ENCODE data around the gene AFF3. TPM values are rescaled to one million over a fixed set of nuclear protein-coding genes. Genes with fewer than 3 reads are reported as not detected.
"Not testable (repeated sequence)": the region's sequence is repeated elsewhere in the genome, so short reads cannot be mapped to it uniquely, and the experiment has no call there.

The AFF3 gene
- total RNA-seq, 1 donor from 2014 or later: 12.2 TPM

DNA sequence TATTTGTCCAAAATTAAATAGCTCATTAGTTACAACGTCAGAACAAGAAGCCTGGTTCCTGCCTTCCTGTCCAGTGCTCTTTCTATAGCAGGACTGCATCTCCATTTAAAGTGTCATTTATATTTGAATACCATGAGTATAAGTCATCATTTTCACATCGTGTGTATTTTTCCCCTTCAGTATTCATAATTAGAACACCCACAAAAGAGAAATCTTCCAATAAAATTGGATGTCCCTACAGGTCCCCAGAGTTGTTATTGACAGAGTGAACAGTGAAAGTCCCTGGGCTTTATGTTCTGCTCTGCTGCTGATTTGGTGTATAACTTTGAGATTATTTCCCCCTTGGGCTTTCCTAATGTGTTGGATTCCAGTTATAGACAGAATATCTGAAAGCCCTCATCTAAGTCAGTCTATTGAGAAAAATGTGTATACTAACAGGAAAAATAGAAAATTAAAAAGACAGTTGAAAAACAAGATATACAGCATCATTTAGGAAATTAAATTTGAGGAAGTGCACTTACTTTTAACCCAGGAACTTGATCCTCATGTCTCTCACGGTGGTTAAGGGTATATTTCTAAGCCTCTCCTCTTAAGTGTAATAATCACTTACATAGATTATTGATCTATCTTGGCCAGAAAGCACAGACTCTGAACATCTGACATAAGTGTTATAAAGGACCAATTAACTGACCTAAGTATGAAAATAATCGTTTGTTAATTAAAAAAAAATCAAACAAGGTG, 637.4 kb downstream of the AFF3 start:
- Mint-ChIP-seq H3K4me3 (ENCODE audit: unreplicated experiment) (no peak overlapping the region), H3K4me1 (ENCODE audit: unreplicated experiment) (peaks cover 8% of the 10 kb centered on the region)

DNA sequence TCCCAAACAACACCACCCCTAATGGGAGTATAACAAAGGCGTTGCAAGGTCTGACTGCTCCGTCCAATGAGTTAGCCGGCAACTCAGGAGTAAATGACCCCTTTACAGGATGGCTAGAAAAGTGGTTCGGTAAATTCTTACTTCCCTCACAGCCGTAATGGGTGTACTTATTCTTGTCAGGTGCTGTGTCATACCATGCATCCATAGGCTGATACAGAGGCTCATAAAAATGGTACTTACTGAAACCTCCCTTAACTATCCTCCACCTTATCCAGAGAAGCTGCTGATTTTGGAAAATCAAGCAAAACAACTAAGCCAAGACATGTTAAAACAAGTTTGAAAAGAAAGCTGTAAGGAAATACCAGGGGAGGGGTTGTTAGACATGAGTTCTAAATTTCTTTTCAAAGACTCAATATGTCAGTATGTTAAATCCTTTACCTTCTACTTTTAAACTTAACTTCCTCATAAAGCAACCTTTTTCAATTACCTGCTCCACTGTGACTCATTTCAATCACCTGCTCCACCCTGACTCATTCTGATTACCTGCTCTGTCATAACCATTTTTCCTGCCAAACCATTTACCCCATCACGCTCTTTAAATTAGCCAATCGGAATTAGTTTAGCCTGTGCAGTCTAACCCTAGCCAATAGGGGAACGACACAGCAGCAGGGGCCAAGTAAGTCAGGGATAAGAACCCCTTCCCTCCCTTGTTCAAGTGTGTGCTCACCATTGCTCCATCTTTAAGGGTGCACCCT, 638.6 kb downstream of the AFF3 start:
- peaks cover 20% of the 10 kb centered on the region for H3K4me1 Mint-ChIP-seq (ENCODE audit: unreplicated experiment)
- not testable (repeated sequence) for H3K9me3 Mint-ChIP-seq (ENCODE audit: unreplicated experiment); H3K36me3 Mint-ChIP-seq (ENCODE audit: low read depth, unreplicated experiment); DNase-seq (ENCODE audit: low spot score); H3K4me3 Mint-ChIP-seq (ENCODE audit: unreplicated experiment); H3K27ac Mint-ChIP-seq (ENCODE audit: unreplicated experiment); H3K27me3 Mint-ChIP-seq (ENCODE audit: unreplicated experiment)

More for the DNA sequence above, 637.4 kb downstream of the AFF3 start:
- peaks cover 2% of the 10 kb centered on the region for H3K27me3 Mint-ChIP-seq (ENCODE audit: unreplicated experiment)
- H3K9me3 Mint-ChIP-seq (ENCODE audit: unreplicated experiment): no peaks in the 10 kb centered on the region
- no peak overlapping the region for H3K27ac Mint-ChIP-seq (ENCODE audit: unreplicated experiment)
- H3K36me3 Mint-ChIP-seq (ENCODE audit: low read depth, unreplicated experiment): no peaks in the 10 kb centered on the region
- no peak for DNase-seq (ENCODE audit: low spot score)
- TF ChIP-seq, protein P1, sequence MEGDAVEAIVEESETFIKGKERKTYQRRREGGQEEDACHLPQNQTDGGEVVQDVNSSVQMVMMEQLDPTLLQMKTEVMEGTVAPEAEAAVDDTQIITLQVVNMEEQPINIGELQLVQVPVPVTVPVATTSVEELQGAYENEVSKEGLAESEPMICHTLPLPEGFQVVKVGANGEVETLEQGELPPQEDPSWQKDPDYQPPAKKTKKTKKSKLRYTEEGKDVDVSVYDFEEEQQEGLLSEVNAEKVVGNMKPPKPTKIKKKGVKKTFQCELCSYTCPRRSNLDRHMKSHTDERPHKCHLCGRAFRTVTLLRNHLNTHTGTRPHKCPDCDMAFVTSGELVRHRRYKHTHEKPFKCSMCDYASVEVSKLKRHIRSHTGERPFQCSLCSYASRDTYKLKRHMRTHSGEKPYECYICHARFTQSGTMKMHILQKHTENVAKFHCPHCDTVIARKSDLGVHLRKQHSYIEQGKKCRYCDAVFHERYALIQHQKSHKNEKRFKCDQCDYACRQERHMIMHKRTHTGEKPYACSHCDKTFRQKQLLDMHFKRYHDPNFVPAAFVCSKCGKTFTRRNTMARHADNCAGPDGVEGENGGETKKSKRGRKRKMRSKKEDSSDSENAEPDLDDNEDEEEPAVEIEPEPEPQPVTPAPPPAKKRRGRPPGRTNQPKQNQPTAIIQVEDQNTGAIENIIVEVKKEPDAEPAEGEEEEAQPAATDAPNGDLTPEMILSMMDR (IDR thresholded peaks at IDR 0.05; ENCODE audit: unreplicated experiment): no peak

DNA sequence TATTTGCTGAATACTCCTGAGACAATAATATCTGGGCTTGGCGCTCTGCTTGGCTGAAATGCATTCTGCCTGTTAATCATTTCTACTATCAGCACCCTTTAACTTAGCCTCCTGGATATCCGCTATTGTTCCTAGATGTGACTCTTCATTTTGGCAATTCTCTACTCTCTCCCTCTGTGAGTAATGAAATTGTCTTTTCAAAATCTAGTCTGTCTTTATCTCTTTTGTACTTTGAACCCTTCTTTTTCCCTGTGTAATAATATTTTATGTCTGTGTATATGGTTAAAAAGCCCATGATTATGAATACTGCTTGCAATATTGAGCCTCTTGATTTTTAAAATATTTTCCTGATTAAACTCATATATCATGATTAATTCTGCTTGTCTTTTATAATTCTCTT, 646.4 kb downstream of the AFF3 start:
- no peak overlapping the region for H3K4me3 Mint-ChIP-seq (ENCODE audit: unreplicated experiment)
- no peak for DNase-seq (ENCODE audit: low spot score)
- no peaks in the 10 kb centered on the region for H3K9me3 Mint-ChIP-seq (ENCODE audit: unreplicated experiment)
- H3K27me3 Mint-ChIP-seq (ENCODE audit: unreplicated experiment): no peaks in the 10 kb centered on the region
- no peak overlapping the region for H3K27ac Mint-ChIP-seq (ENCODE audit: unreplicated experiment)
- H3K4me1 Mint-ChIP-seq (ENCODE audit: unreplicated experiment): peaks cover 20% of the 10 kb centered on the region
- no peaks in the 10 kb centered on the region for H3K36me3 Mint-ChIP-seq (ENCODE audit: low read depth, unreplicated experiment)
- TF ChIP-seq, protein P1 (IDR thresholded peaks at IDR 0.05; ENCODE audit: unreplicated experiment): no peak

Other genes starting within 250 kb of the AFF3 start
- not detected for gene LONRF2, start 179.9 kb upstream of the AFF3 start, total RNA-seq (ENCODE audit: unreplicated experiment)